ENCODE data around the gene RABEP1.
A peak's percentile ranks its signal among the peaks of the same experiment; 100 is the strongest.
"Not testable (repeated sequence)": the region's sequence is repeated elsewhere in the genome, so short reads cannot be mapped to it uniquely, and the experiment has no call there.

RABEP1 gene
- 101 to 190 (median 153) reads per million in 3 experiments for total RNA-seq

DNA sequence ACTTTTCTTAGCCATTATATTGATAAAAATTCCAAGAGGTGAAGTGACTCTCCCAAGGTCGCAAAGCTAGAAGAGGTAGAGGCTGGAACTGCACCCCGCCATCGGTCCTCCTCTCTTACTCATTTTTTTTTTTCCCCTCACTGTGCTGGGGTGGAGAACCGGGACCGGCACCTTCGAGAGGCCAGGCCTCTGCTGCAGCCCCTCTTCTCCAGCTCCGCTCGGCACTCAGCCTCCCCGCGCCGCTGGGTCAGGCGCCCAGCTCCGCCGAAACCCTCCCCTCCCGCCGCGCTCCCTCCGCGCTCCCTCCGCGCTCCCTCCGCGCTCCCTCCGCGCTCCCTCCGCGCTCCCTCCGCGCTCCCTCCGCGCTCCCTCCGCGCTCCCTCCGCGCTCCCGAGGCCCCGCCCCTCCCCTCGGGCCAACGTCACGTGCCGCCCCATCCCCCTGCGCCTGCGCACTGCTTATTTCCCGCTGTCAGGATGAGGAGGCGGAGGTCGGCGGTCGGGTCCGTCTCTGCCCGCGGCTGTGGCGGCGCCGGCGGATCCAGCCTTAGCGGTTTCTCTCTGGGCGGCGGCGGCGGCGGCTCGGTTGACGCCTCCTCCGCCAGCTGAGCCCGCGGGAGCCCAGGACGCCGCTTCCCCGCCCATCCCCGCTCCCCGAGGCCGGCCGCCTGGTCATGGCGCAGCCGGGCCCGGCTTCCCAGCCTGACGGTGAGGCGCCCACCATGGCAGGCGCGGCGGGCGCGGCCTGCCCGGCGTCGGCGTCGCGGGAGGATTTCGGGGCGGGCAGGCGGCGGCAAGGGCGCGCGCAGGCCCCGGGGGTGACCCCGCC, at the start of gene RABEP1:
Gene RABEP1, plus strand, starts transcription at position 471 of the 828 bp plus-strand sequence. Its CDS starts 203 bp downstream, at position 674.
- peak; percentile 92 for DNase-seq

GRCh38 chr17:5233492-5233891, 48.6 kb upstream of the RABEP1 start:
- DNase-seq = not testable (repeated sequence)

DNA sequence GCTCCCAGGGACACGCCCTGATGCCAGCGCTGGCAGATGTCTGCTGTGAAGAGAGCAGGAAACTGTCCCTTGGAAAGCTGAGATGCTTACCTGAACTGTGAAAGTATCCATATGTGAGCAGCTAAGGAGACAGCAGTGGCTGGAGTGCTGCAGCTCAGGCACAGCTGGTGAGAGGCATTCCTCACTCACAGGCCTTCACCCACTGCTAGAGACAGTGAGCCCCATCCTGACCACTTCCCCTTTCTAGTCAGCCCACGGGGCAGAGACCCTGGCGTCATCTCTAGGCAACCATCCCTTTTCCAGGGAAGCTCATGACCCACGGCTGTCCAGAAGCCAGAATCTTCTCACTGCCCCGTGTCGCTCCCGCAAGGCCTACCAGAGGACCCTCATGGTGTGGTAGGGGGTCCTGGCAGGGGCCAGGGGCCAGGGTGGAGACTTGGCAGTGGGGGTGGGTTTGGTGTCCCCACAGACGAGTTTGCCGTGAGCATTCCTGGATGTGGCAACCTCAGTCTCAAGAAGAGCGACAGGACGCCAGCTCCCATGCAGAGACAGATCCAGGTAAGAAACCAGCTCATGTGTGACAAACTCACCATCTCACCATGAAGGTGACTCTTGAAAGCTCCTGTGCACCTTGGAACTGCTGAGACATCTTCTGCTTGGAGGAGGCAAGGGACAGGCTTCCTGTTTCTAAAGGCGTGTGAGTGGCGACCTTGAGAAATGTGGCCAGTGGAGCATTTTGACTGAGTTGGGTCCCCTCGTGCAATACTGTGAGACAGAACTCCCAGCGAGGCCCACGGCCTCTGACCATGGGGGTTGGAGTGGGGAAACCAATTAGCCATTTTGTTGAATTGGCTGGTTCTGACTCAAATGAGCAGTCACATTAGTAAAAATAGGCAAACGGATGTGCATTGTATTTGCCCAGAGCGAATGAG, 47.2 kb upstream of the RABEP1 start, which contains the start of gene SCIMP:
Gene SCIMP, minus strand, starts transcription at position 216 of the 932 bp plus-strand sequence. Its CDS starts 105 bp downstream, at position 111.
- DNase-seq = no peak

- no peak for DNase-seq
Measured at GRCh38 chr17:5236938-5237540, 45.0 kb upstream of the RABEP1 start.

DNA sequence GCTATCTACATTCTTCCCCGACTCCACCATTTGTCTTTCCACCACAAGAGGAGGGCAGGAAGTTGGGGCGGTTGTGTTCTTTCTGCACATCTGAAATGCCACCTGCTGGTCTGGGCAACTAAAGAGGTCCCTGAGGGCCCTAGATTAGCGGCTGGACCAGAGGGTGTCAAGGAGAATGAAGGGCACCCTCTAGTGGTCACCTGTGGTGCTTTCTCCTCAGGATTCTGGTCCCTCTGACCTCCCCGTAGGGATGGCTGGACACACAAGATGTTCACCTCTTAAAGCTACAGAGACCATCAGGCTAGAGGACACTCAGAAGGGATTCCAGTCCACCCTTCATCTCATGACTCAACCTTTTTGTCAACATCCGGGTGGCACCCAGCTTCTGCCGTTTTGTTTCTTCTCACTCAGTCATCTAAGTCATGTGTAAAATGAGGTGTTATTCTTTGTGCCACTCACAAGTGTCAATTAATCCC, 44.5 kb upstream of the RABEP1 start:
- DNase-seq = no peak

DNA sequence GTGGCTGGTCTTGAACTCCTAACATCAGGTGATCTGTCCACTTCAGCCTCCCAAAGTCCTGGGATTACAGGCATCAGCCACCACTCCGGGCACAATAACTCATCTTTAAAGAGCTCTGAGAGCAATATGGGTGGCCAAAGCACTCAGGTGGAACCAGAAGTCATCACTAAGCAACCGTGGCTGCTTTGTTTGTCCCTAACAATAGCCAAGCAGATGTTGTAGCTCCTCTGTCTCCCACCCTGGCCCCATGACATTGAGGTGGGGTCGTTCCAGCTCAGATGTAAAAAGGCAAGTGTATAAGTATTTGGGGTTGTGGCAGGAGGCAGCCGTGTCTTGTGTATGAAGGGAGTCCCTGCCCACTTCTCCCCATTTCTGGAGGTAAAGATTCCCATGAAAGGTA, 43.8 kb upstream of the RABEP1 start:
- no peak for DNase-seq

DNA sequence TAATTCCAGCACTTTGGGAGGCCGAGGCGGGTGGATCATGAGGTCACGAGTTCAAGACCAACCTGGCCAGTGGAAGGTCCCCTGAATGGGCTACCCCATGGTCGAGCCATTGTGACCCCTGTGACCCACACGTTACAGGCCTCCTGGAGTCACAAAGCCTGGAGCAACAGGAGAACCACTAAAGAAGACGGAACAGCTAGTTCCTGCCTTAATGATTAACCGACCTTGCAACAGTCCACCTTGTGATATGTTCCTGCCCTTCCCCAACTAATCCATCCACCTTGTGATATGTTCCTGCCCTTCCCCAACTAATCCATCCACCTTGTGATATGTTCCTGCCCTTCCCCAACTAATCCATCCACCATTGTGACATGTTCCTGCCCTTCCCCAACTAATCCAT, 42.3 kb upstream of the RABEP1 start:
- DNase-seq = not testable (repeated sequence)

- DNase-seq = peak; percentile 50
Measured at GRCh38 chr17:5241861-5242671, 40.0 kb upstream of the RABEP1 start.

DNA sequence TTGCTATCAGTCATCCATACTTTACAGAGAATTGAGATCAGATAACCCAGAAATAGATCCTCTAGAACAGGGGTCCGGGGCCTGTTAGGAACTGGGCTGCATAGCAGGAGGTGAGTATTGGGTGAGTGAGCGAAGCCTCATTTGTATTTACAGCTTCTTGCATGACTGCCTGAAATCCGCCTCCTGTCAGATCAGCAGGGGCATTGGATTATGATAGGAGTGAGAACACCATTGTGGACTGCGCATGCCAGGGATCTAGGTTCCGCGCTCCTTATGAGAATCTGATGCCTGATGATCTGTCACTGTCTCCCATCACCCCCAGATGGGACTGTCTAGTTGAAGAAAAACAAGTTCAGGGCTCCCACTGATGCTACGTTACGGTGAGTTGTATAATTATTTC, 34.5 kb upstream of the RABEP1 start:
- DNase-seq = no peak

- DNase-seq = no peak
Measured at GRCh38 chr17:5248821-5249479, 33.1 kb upstream of the RABEP1 start.

- peak; percentile 60 for DNase-seq
Measured at GRCh38 chr17:5249615-5250014, 32.5 kb upstream of the RABEP1 start.

DNA sequence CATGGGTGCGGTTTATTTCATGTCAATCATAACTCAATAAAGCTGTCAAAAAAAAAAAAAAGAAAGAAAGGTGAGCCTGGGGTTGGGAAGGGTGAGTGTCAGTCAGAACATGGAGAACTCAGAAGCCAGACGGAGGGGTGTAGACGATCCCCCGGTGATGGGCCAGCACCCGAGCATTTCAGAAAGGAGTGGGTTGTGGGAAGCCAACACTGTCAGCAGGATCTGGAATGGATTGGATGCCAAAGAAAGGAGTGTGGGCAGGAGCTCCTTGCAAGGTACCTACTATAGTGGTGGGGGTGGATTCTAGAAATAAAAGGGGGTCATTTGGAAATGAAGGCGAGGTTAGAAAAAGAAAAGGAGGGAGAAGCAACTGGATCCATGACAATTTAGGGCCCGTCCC, 27.7 kb upstream of the RABEP1 start:
- DNase-seq = no peak

DNA sequence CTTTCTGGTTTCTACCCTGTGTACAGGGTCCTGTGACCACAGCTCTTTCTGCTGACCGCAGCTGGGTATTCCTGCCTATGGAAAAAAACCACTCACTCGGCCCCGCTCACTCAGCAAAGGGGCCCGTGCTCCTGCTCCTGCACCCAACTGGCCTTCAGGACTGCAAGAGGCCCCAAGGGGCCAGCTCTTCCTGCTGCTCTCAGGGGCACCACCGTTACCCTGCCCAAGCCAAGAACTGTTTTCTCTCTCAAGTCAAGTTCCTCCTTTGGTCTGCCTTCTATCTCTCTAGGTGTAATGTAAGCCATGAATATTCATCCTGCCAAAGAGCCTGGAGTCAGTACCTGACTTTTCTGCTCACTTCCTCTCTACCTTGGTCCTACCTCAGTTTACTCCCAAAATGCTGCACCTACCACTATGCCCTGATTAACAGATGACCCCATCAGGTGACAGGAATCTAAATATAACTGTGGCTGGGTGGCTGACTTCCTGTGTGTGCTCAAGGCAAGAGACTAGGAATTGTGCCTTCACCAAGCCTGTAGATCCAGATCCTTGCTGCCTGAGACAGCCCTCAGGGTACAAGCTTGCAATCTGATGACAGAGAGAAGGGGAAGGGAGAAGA, 27.1 kb upstream of the RABEP1 start:
- no peak for DNase-seq

GRCh38 chr17:5257124-5257523, 25.0 kb upstream of the RABEP1 start:
- DNase-seq = no peak

GRCh38 chr17:5260542-5260941, 21.5 kb upstream of the RABEP1 start:
- DNase-seq = no peak

DNA sequence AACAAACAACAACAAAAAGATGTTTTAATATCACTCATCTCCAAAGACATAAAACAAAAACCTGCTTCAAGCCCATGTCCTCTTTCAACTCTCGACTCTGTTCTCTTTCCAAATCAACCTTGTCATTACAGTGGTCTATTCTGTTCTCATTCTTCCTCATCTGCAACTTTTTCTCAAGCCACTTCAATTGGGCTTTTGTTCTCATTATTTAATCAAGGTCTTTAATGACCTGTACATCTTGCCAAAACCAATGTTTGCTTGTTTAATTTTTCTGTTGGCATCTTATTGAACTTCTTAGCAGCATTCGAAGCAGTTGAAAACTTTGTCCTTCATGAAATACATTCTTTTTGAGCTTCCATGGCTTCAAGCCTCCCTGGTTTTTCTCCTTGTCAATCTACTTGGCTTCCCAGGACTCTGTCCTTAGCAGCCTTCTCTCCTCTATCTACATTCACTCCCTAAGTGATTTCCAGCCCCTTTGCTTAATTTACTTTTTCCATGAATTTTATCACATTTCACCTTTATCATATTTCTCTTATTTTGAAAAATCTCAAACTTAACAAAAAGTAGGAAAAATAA, 19.6 kb upstream of the RABEP1 start:
- no peak for DNase-seq

DNA sequence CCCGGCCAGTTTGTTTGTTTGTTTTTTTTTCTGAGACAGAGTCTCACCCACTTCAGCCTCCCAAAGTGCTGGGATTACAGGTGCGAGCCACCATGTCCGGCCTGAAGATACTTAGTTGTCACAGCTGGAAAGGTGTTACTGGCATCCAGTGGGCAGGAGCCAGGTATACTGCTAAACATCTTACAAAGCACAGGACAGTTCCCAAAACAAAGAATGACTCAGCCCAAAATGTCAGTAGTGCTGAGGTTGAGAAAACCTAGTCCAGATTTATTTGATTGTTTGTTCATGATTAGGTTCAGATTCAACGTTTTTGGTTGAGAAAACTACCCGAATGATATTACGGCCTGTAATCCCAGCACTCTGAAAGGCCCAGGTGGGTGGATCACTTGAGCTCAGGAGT, 18.6 kb upstream of the RABEP1 start:
- no peak for DNase-seq

DNA sequence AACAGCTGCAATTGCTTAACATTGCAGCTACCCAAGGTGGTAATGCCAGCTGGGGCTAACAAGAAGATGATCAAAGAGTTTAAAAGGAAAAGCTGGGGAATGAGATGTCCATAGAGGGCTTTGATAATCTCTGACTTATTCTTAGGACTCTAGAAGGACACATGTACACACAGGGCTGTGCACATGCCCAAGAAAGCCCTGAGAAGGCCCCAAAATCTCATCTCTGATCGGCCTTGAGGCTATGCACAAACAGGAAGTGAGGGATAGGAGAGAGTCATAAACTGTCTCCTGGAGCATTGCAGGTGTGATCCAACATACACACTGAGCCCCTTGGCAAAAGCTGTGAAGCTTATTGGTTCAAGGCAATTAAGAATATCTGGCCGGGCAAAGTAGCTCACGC, 17.2 kb upstream of the RABEP1 start:
- DNase-seq = no peak

DNA sequence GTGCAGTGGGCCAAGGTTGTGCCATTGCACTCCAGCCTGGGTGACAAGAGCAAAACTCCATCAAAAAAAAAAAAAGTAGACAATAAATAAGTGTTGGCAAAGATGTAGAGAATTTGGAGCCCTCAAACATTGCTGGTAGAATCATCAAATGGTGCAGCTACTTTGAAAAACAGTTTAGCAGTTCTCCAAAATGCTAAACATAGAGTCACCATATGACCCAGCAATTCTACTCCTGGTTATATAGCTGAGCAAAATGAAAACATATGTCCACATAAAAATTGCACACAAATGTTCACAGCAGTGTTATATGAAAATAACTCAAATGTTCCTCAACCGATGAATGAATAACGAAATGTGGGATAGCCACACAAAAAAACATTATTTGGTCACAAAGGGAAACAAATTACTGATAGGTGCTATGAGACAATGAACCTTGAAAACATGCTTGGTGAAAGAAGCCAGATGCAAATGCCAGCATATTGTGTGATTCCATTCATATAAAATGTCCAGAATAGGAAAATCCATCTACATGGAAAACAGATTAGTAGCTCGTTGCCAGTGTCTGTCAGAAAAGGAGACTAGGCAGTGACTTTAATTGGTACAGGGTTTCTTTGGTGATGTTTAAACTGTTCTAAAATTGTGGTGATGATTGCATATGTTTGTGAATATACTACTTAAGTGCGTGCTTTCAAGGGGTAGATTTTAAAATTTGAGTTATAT, 12.7 kb upstream of the RABEP1 start:
- DNase-seq = no peak

DNA sequence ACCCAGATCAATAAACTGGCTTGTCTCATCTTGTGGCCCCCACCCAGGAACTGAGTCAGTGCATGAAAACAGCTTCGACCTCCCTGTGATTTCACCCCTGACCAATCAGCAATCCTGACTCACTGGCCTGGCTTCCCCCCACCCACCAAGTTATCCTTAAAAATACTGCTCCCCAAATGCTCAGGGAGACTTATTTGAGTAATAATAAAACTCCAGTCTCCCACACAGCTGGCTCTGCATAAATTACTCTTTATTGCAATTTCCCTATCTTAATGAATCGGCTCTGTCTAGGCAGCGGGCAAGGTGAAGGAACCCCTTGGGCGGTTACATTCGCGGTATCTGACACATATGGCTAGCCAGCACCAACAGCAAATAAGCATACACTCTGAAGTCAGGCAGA, 9.8 kb upstream of the RABEP1 start:
- DNase-seq = no peak

Measured in central memory CD4-positive, alpha-beta T cell (primary cell).